ENCODE data around the gene SLC25A40. TPM values are rescaled to one million over a fixed set of nuclear protein-coding genes. Genes with fewer than 3 reads are reported as not detected.

SLC25A40 gene
- total RNA-seq, 5 donors from 2014 or later (not counting 1 experiment from before 2014, with no cell fraction given), result 16.2 to 26.9 (median 25.6) TPM

Other genes starting within 250 kb of the SLC25A40 start
- gene RUNDC3B, start 248.0 kb downstream of the SLC25A40 start, total RNA-seq, result 1 to 10 TPM in 2 of 5 donors, under 1 TPM in 2, not detected in 1; 0.36 to 1.5 (median 1.1) TPM
- gene DBF4, start 133 bp upstream of the SLC25A40 start, total RNA-seq, result 10 to 100 TPM; 18.3 to 41.3 (median 26.7) TPM
- 1 to 10 TPM; 2.9 to 5.6 (median 4.3) TPM for gene ADAM22, start 57.9 kb upstream of the SLC25A40 start, total RNA-seq